ENCODE results near the gene EIF2AK3. TPM values are rescaled to one million over a fixed set of nuclear protein-coding genes. Genes with fewer than 3 reads are reported as not detected.

The EIF2AK3 gene
- total and polyA plus RNA-seq, 2 donors from 2014 or later, result 5.7 to 20.8 TPM

- no peak for FAIRE-seq
- no peaks in the 10 kb centered on the region for H3K36me3 ChIP-seq (ENCODE audit: control insufficient read depth in 2 of 3, insufficient read depth in 3 of 3, low read length in 3 of 3)
- H3K27ac ChIP-seq (ENCODE audit: low read depth in 2 of 2, low read length in 2 of 2), result no peak overlapping the region
- no peak overlapping the region for H3K9ac ChIP-seq (ENCODE audit: low read length in 3 of 3)
- no peaks in the 10 kb centered on the region for H3K27me3 ChIP-seq (ENCODE audit: control insufficient read depth, insufficient read depth, low read length)
- TF ChIP-seq, protein P1, sequence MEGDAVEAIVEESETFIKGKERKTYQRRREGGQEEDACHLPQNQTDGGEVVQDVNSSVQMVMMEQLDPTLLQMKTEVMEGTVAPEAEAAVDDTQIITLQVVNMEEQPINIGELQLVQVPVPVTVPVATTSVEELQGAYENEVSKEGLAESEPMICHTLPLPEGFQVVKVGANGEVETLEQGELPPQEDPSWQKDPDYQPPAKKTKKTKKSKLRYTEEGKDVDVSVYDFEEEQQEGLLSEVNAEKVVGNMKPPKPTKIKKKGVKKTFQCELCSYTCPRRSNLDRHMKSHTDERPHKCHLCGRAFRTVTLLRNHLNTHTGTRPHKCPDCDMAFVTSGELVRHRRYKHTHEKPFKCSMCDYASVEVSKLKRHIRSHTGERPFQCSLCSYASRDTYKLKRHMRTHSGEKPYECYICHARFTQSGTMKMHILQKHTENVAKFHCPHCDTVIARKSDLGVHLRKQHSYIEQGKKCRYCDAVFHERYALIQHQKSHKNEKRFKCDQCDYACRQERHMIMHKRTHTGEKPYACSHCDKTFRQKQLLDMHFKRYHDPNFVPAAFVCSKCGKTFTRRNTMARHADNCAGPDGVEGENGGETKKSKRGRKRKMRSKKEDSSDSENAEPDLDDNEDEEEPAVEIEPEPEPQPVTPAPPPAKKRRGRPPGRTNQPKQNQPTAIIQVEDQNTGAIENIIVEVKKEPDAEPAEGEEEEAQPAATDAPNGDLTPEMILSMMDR (IDR thresholded peaks at IDR 0.05; ENCODE audit: borderline replicate concordance, extremely low read depth, insufficient read depth), result no peak
- intact Hi-C loops (cut with DNase I), result no loop called here
- H3K9me3 ChIP-seq (ENCODE audit: control insufficient read depth in 2 of 3, insufficient read depth in 1 of 3, low read length in 3 of 3), result no peaks in the 10 kb centered on the region
- DNase-seq, result no peak
- H3K4me3 ChIP-seq (ENCODE audit: low read length in 3 of 3), result no peak overlapping the region
- H3K4me1 ChIP-seq (ENCODE audit: control insufficient read depth in 2 of 3, insufficient read depth in 2 of 3, low read depth in 1 of 3, low read length in 3 of 3), result peaks cover 0 to 2% (median 1%) of the 10 kb centered on the region in 3 donors
Observed at GRCh38 chr2:88620015-88620414, 7.2 kb downstream of the EIF2AK3 start.

DNA sequence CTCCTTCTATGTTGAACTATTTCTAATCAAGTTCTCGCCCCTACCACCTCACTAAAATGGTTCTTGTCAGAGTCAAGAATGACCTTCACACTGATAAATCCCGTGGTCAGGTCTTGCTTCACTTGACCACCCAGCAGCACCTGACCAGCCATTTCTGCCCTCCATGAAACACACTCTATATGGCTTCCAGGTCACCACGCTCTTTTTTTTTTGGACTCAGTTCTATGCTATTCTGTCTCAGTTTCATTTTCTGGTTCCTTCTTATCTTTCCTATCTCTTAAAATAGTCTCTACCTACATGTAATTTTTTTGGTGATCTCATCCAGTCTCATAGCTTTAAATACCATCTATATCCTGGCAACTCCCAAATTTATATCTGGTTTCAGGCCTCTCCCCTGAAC, 11.4 kb downstream of the EIF2AK3 start:
- intact Hi-C loops (cut with DNase I), result no loop called here
- H3K27me3 ChIP-seq (ENCODE audit: control insufficient read depth, insufficient read depth, low read length), result no peaks in the 10 kb centered on the region
- H3K4me3 ChIP-seq (ENCODE audit: low read length in 3 of 3), result no peak overlapping the region
- DNase-seq (no peak), FAIRE-seq (no peak)
- H3K9ac ChIP-seq (ENCODE audit: low read length in 3 of 3), result no peak overlapping the region
- peaks cover 0 to 3% (median 0%) of the 10 kb centered on the region in 3 donors for H3K4me1 ChIP-seq (ENCODE audit: control insufficient read depth in 2 of 3, insufficient read depth in 2 of 3, low read depth in 1 of 3, low read length in 3 of 3)
- no peak overlapping the region for H3K27ac ChIP-seq (ENCODE audit: low read depth in 2 of 2, low read length in 2 of 2)
- H3K36me3 ChIP-seq (ENCODE audit: control insufficient read depth in 2 of 3, insufficient read depth in 3 of 3, low read length in 3 of 3), result no peaks in the 10 kb centered on the region
- TF ChIP-seq, protein P1 (IDR thresholded peaks at IDR 0.05; ENCODE audit: borderline replicate concordance, extremely low read depth, insufficient read depth), result no peak
- no peaks in the 10 kb centered on the region for H3K9me3 ChIP-seq (ENCODE audit: control insufficient read depth in 2 of 3, insufficient read depth in 1 of 3, low read length in 3 of 3)

DNA sequence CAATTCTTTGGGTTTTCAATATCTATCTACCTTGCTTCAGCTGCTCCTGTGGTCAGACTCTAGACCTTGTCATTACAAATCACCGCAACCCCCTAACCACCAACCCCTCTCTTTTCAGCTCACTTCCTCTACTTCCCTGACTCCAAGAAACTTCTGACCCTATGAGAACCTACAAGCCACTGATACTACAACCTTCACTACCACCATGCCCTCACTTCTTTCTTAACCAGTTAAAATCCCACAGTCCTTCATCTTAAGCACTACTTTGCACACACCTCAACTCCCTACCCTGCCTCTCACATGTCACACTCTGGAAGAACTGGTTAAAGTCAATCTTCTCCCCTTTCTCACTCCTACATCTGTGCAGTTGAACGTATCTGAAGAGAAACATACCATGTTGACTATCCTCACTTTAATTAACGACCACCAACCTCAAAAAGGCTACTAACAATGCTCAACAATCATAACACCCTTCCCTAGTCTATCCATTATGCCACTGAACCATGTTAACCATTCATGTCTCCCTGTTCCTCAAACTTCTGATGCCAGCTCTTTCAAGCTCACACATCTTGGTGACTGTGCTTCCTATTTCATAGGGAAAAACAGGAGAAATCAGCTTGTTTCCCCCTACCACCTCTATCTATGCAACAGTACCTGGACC, 12.6 kb downstream of the EIF2AK3 start:
- no peak overlapping the region for H3K27ac ChIP-seq (ENCODE audit: low read depth in 2 of 2, low read length in 2 of 2)
- FAIRE-seq, result no peak
- intact Hi-C loops (cut with DNase I), result no loop called here

More for the DNA sequence above, 12.6 kb downstream of the EIF2AK3 start:
- peaks cover 0 to 3% (median 0%) of the 10 kb centered on the region in 3 donors for H3K4me1 ChIP-seq (ENCODE audit: control insufficient read depth in 2 of 3, insufficient read depth in 2 of 3, low read depth in 1 of 3, low read length in 3 of 3)
- no peaks in the 10 kb centered on the region for H3K36me3 ChIP-seq (ENCODE audit: control insufficient read depth in 2 of 3, insufficient read depth in 3 of 3, low read length in 3 of 3)
- no peak for DNase-seq
- H3K27me3 ChIP-seq (ENCODE audit: control insufficient read depth, insufficient read depth, low read length), result no peaks in the 10 kb centered on the region
- no peaks in the 10 kb centered on the region for H3K9me3 ChIP-seq (ENCODE audit: control insufficient read depth in 2 of 3, insufficient read depth in 1 of 3, low read length in 3 of 3)
- TF ChIP-seq, protein P1 (IDR thresholded peaks at IDR 0.05; ENCODE audit: borderline replicate concordance, extremely low read depth, insufficient read depth), result no peak
- H3K9ac ChIP-seq (ENCODE audit: low read length in 3 of 3), result no peak overlapping the region
- no peak overlapping the region for H3K4me3 ChIP-seq (ENCODE audit: low read length in 3 of 3)
